HepG2 (cell line): Measurements from ENCODE around the gene KRT38. TPM values are rescaled to one million over a fixed set of nuclear protein-coding genes. Genes with fewer than 3 reads are reported as not detected.

Experiments used
- ATAC-seq: fragments of 200-7000 bp; cut with Tn5 transposase; 3 replicates; pipeline ENCODE4 v1.9.1; 2020; ENCODE audit warnings: mild to moderate bottlenecking, moderate library complexity
- BruUV-seq: library from RNA; stranded (reverse); fragments of 400-500 nt; replicated peaks from 2 replicates; lab custom pipeline; 2021; lab: Mats Ljungman, UMichigan
- CTCF ChIA-PET: fragments of 300-600 bp; formaldehyde crosslinking; extraction: SDS; loops from one replicate; lab custom pipeline; 2021; ENCODE audit warnings: low total read pairs, inconsistent platforms, low intra/inter-chr PET ratio; lab: Yijun Ruan, JAX
- POLR2A ChIA-PET: fragments of 350-600 bp; sonication (Branson Sonifier 250); formaldehyde crosslinking; loops from one replicate; lab custom pipeline; 2020; ENCODE audit warnings: antibody characterized with exemption, inconsistent platforms; lab: Yijun Ruan, JAX
- DNase-seq: peaks from one replicate; pipeline ENCODE4 v3.0.0-alpha.2; 2015; ENCODE audit warnings: low spot score
- FAIRE-seq: peaks from 3 replicates; lab custom pipeline; 2011; peaks lifted over from hg19 to GRCh38; lab: Jason Lieb, UNC
- H2AFZ ChIP-seq: one replicate; pipeline ENCODE4 v1.6.1; 2011; ENCODE audit warnings: low read length, inconsistent platforms
- H3K27ac ChIP-seq: fragments of 300-600 bp; 3 replicates; pipeline ENCODE4 v1.8.0; 2011; ENCODE audit warnings: mixed run types, mild to moderate bottlenecking, mixed read lengths, low read length, inconsistent platforms; ENCODE audit not compliant: insufficient read depth; ENCODE audit errors: extremely low read length
- H3K27me3 ChIP-seq, 2 experiments: fragments of 200-600 bp in 1 of 2; 2 replicates in 1 of 2; 3 replicates in 1 of 2; pipeline versions ENCODE4 v1.6.0 to v1.8.0; 2011; ENCODE audit warnings: low read length in 2 of 2, mild to moderate bottlenecking in 2 of 2, moderate library complexity in 2 of 2, inconsistent platforms in 1 of 2; ENCODE audit not compliant: insufficient read depth in 2 of 2, control insufficient read depth in 1 of 2
- H3K36me3 ChIP-seq, 2 experiments: fragments of 200-600 bp in 1 of 2; replicated peaks in 1 of 2; 2 replicates in 1 of 2; 3 replicates in 1 of 2; pipeline versions ENCODE4 v1.5.1 to v1.8.0; 2011; ENCODE audit warnings: low read length in 2 of 2, inconsistent platforms in 1 of 2; ENCODE audit not compliant: insufficient read depth in 2 of 2, control insufficient read depth in 1 of 2
- H3K4me1 ChIP-seq: 2 replicates; pipeline ENCODE4 v1.5.1; 2012; ENCODE audit warnings: low read length, inconsistent platforms; ENCODE audit not compliant: insufficient read depth
- H3K4me2 ChIP-seq: 2 replicates; pipeline ENCODE4 v1.6.0; 2011; ENCODE audit warnings: low read depth, low read length, inconsistent platforms
- H3K4me3 ChIP-seq, 3 experiments: fragments of 200-600 bp in 1 of 3; sonication (generic), shearing (Covaris generic) in 1 of 3; replicated peaks in 1 of 3; 2 replicates each; pipeline ENCODE4 v1.5.1; 2011 to 2016; ENCODE audit warnings: low read length in 3 of 3, inconsistent platforms in 2 of 3, low read depth in 2 of 3, mild to moderate bottlenecking in 2 of 3, control low read depth in 1 of 3, mixed read lengths in 1 of 3; ENCODE audit not compliant: insufficient read depth in 1 of 3
- H3K79me2 ChIP-seq: one replicate; pipeline ENCODE4 v1.6.1; 2011; ENCODE audit warnings: low read length, inconsistent platforms; ENCODE audit not compliant: insufficient read depth
- H3K9ac ChIP-seq: 2 replicates; pipeline ENCODE4 v1.6.0; 2011; ENCODE audit warnings: mild to moderate bottlenecking, low read depth, low read length, inconsistent platforms; ENCODE audit not compliant: insufficient read depth
- H3K9me3 ChIP-seq: 2 replicates; pipeline ENCODE4 v1.5.1; 2012; ENCODE audit warnings: mild to moderate bottlenecking, low read length
- H4K20me1 ChIP-seq: 2 replicates; pipeline ENCODE4 v1.6.0; 2011; ENCODE audit warnings: inconsistent platforms, mild to moderate bottlenecking, low read length, moderate library complexity; ENCODE audit not compliant: insufficient read depth
- CEBPG ChIP-seq: IDR thresholded peaks from 2 replicates; pipeline ENCODE4 v1.6.1; 2016
- HHEX ChIP-seq: IDR thresholded peaks from 2 replicates; pipeline ENCODE4 v1.6.1; 2016; ENCODE audit warnings: control low read depth
- MAFK ChIP-seq, 2 experiments: IDR thresholded peaks in 1 of 2; conservative IDR thresholded peaks in 1 of 2; 2 replicates each; pipeline ENCODE4 v1.6.1; 2011; ENCODE audit warnings: improper control_type of control experiment in 2 of 2, low read length in 2 of 2
- MYC ChIP-seq: sonication (generic); formaldehyde crosslinking; IDR thresholded peaks from 2 replicates; pipeline ENCODE4 v1.9.0; 2021; ENCODE audit warnings: missing genetic modification reagents, borderline replicate concordance
- SAP130 ChIP-seq: IDR thresholded peaks from 2 replicates; pipeline ENCODE4 v1.6.1; 2016; ENCODE audit warnings: low read depth
- SMC3 ChIP-seq: IDR thresholded peaks from 2 replicates; pipeline ENCODE4 v1.6.1; 2011; ENCODE audit warnings: low read length, improper control_type of control experiment
- TFE3 ChIP-seq: IDR thresholded peaks from 2 replicates; pipeline ENCODE4 v1.6.1; 2016
- UBTF ChIP-seq: sonication (generic); formaldehyde crosslinking; IDR thresholded peaks from 2 replicates; pipeline ENCODE4 v1.4.0; 2020; ENCODE audit warnings: mild to moderate bottlenecking, missing genetic modification reagents
- USF2 ChIP-seq, 2 experiments: sonication (generic) in 1 of 2; formaldehyde crosslinking in 1 of 2; IDR thresholded peaks; 2 replicates each; pipeline versions ENCODE4 v1.5.1 to v1.6.1; 2011 to 2020; ENCODE audit warnings: borderline replicate concordance in 1 of 2, low read depth in 1 of 2, low read length in 1 of 2, mild to moderate bottlenecking in 1 of 2, missing genetic modification reagents in 1 of 2, moderate library complexity in 1 of 2
- ZFP36L1 ChIP-seq: sonication (generic); formaldehyde crosslinking; IDR thresholded peaks from 2 replicates; pipeline ENCODE4 v1.8.0; 2022; ENCODE audit warnings: mild to moderate bottlenecking, missing genetic modification reagents, moderate library complexity
- ZNF496 ChIP-seq: sonication (generic); formaldehyde crosslinking; IDR thresholded peaks from 2 replicates; pipeline ENCODE4 v1.8.1; 2023; ENCODE audit warnings: mild to moderate bottlenecking, moderate library complexity, missing genetic modification reagents; ENCODE audit not compliant: insufficient replicate concordance
- ZNF607 ChIP-seq: sonication (generic); formaldehyde crosslinking; IDR thresholded peaks from 2 replicates; pipeline ENCODE4 v1.5.1; 2020; ENCODE audit warnings: missing genetic modification reagents, mild to moderate bottlenecking, borderline replicate concordance
- ZNF615 ChIP-seq: sonication (generic); formaldehyde crosslinking; IDR thresholded peaks from 2 replicates; pipeline ENCODE4 v1.5.0; 2020; ENCODE audit warnings: mild to moderate bottlenecking, missing genetic modification reagents, borderline replicate concordance
- ZNF713 ChIP-seq: sonication (generic); formaldehyde crosslinking; IDR thresholded peaks from 2 replicates; pipeline ENCODE4 v1.4.0; 2020; ENCODE audit warnings: mild to moderate bottlenecking, missing genetic modification reagents
- WGBS: methylation state at CpG from one replicate; pipeline ENCODE4 v1.1.6; 2017; ENCODE audit warnings: low lambda C conversion rate; 5-methylcytosine and 5-hydroxymethylcytosine counted together
- in situ Hi-C: cut with HindIII; loops from 2 replicates; pipeline ENCODE4 v1.10.0; 2017; ENCODE audit warnings: low pct_unique_long_range_greater_than_20kb; ENCODE audit not compliant: extremely low pct_ligation_motif_present
- intact Hi-C: fragments of 100-400 bp; cut with micrococcal nuclease; formaldehyde crosslinking; loops from one replicate; pipeline ENCODE4 v1.10.0; 2022; ENCODE audit not compliant: unreplicated experiment
- polyA plus RNA-seq, 8 experiments: library from polyadenylated mRNA; depleted of rRNA in 3 of 8; stranded (reverse) in 7 of 8; unstranded in 1 of 8; fragments of >200 nt; fragmentation: Illumina TruSeq in 4 of 8; extraction: Trizol in 4 of 8; gene quantifications; 2 replicates each; pipeline versions ENCODE4 v1.2.1 to v1.2.3, GENCODE V29; 2011 to 2016; ENCODE audit warnings: low read depth in 4 of 8, missing spikeins in 1 of 8, mixed read lengths in 1 of 8; ENCODE audit not compliant: insufficient read depth in 1 of 8
- total RNA-seq, 5 experiments: library from RNA; depleted of rRNA; stranded (reverse); fragments of >200 nt; fragmentation: Illumina TruSeq; extraction: Trizol; gene quantifications; 2 replicates each; pipeline ENCODE4 v1.2.3, GENCODE V29; 2016; ENCODE audit warnings: low read depth in 1 of 5

The KRT38 gene
- total and polyA plus RNA-seq, 2 of the 13 experiments (the other 11 are each of a cell fraction or from before 2014, with no cell fraction given): not detected

- Histone ChIP-seq H2AFZ (no peak overlapping the region), H3K36me3 (no peaks in the 10 kb centered on the region), H3K27ac (no peak overlapping the region), H3K79me2 (no peaks in the 10 kb centered on the region), H3K4me3 (no peak overlapping the region), H4K20me1 (no peaks in the 10 kb centered on the region), H3K4me2 (no peak overlapping the region), H3K27me3 (peaks cover 1 to 45% of the 10 kb centered on the region in 2 experiments; a peak in 4 of 5 replicates), H3K4me1 (no peaks in the 10 kb centered on the region), H3K9ac (no peak overlapping the region), H3K9me3 (no peaks in the 10 kb centered on the region)
- FAIRE-seq: peak; percentile 86
- intact Hi-C loops: no loop called here
- DNase-seq: peak; percentile 42
- CTCF ChIA-PET: interaction anchor here (0.9 to 3.9 kb wide), 8 partner anchors 10 to 630 kb away, joined by 3 to 39 read pairs (median 4); no protein-coding TSS in a partner anchor
- ATAC-seq: peak; percentile 87
- POLR2A ChIA-PET: interaction anchor here (1.4 kb wide), 1 partner anchor 41 kb away, joined by 3 read pairs; the partner anchor contains the start of gene KRT19
- in situ Hi-C loops: loop anchor here (5.0 kb wide), 1 partner anchor 60 kb away; no protein-coding TSS in a partner anchor
- WGBS: 29% methylated on average over 23 of the region's 29 CpGs
- no TSS peak for BruUV-seq
- TF ChIP-seq CEBPG (0 out of 2 replicates have a peak, but pooled peaks have one; percentile 5), ZNF607 (no peak), UBTF (CRISPR knock-in tag) (0 out of 2 replicates have a peak, but pooled peaks have one; percentile 25), ZNF713 (CRISPR knock-in tag) (0 out of 2 replicates have a peak, but pooled peaks have one; percentile 28), ZFP36L1 (no peak), ZNF496 (no peak), ZNF615 (no peak), SMC3 (peak; percentile 68), HHEX (CRISPR knock-in tag) (no peak), TFE3 (CRISPR knock-in tag) (no peak), USF2 (IDR thresholded peaks at IDR 0.05; ENCODE audit: low read depth, low read length) (no peak), USF2 (CRISPR knock-in tag; IDR thresholded peaks at IDR 0.05; ENCODE audit: borderline replicate concordance) (no peak), SAP130 (CRISPR knock-in tag) (peak; percentile 16; the same call in 1 of the 2 replicates), MAFK (conservative IDR thresholded peaks at IDR 0.05 in 1 of 2, IDR thresholded peaks at IDR 0.05 in 1 of 2; ENCODE audit: low read length in 2 of 2) (no peak), MYC (CRISPR knock-in tag) (0 out of 2 replicates have a peak, but pooled peaks have one; percentile 25)
These were observed 46.2 kb upstream of the KRT38 start for GRCh38 chr17:41486809-41487530.
